Heart left ventricle (tissue), 16 donors: Measurements from ENCODE around the gene DGKG. TPM values are rescaled to one million over a fixed set of nuclear protein-coding genes. Genes with fewer than 3 reads are reported as not detected.

Experiments
- ATAC-seq, 4 donors: fragments of 200-7000 bp; cut with Tn5 transposase; one replicate each; pipeline ENCODE4 v1.9.1; 2020 to 2022; ENCODE audit warnings: moderate library complexity in 4 of 4, mild to moderate bottlenecking in 3 of 4, moderate number of reproducible peaks in 1 of 4
- DNase-seq, 5 donors: peaks; one replicate each; pipeline ENCODE4 v3.0.0-alpha.2; 2020
- H3K27ac ChIP-seq, 12 donors: fragments of 200-600 bp; sonication (generic) in 4 of 12; one replicate each; pipeline versions ENCODE4 v1.5.0 to v1.8.0; 2016 to 2022; ENCODE audit warnings: mild to moderate bottlenecking in 2 of 12
- H3K27me3 ChIP-seq, 9 donors: fragments of 200-600 bp; sonication (generic) in 2 of 9; one replicate each; pipeline versions ENCODE4 v1.5.1 to v1.8.0; 2016 to 2022; ENCODE audit warnings: mild to moderate bottlenecking in 3 of 9
- H3K36me3 ChIP-seq, 9 donors: fragments of 200-600 bp; sonication (generic) in 2 of 9; one replicate each; pipeline versions ENCODE4 v1.5.0 to v1.8.0; 2018 to 2022; ENCODE audit warnings: mild to moderate bottlenecking in 2 of 9
- H3K4me1 ChIP-seq, 12 donors: fragments of 200-600 bp; sonication (generic) in 4 of 12; one replicate each; pipeline versions ENCODE4 v1.5.0 to v1.8.0; 2016 to 2022; ENCODE audit warnings: mild to moderate bottlenecking in 3 of 12
- H3K4me3 ChIP-seq, 12 donors: fragments of 200-600 bp; sonication (generic) in 4 of 12; one replicate each; pipeline versions ENCODE4 v1.5.0 to v1.8.0; 2017 to 2022; ENCODE audit warnings: mild to moderate bottlenecking in 9 of 12, moderate library complexity in 4 of 12
- H3K9me3 ChIP-seq, 12 donors: fragments of 200-600 bp; sonication (generic) in 4 of 12; one replicate each; pipeline versions ENCODE4 v1.5.0 to v1.8.0; 2016 to 2022; ENCODE audit warnings: mild to moderate bottlenecking in 1 of 12
- CTCF ChIP-seq, 12 donors: fragments of 200-600 bp; sonication (generic) in 4 of 12; IDR thresholded peaks; one replicate each; pipeline versions ENCODE4 v1.5.0 to v1.8.0; 2018 to 2022; ENCODE audit warnings: antibody characterized with exemption in 12 of 12, mild to moderate bottlenecking in 5 of 12
- POLR2A ChIP-seq, 2 donors: fragments of 450-650 bp; IDR thresholded peaks; one replicate each; pipeline ENCODE4 v1.6.1; 2017; ENCODE audit warnings: antibody characterized with exemption in 2 of 2, mild to moderate bottlenecking in 2 of 2, moderate library complexity in 2 of 2
- WGBS, 4 donors: extraction: QIAGEN DNeasy Blood & Tissue Kit in 2 of 4; methylation state at CpG; one replicate each; pipeline versions ENCODE4 v1.1.5 to v1.1.7; 2013 to 2018; 5-methylcytosine and 5-hydroxymethylcytosine counted together
- intact Hi-C, 10 donors: fragments of 100-400 bp; cut with DNase I; formaldehyde crosslinking; loops; one replicate each; pipeline versions ENCODE4 v1.11.1 to v1.14.2; 2022
- polyA plus RNA-seq, 2 donors: library from polyadenylated mRNA; stranded (reverse); fragments of 200-250 nt; gene quantifications; one replicate each; pipeline ENCODE4 v1.2.3, GENCODE V29; 2013
- total RNA-seq, 9 donors: library from RNA; depleted of rRNA in 2 of 9; stranded (reverse); fragments of >200 nt in 2 of 9; fragmentation: NEBNext Ultra II Directional in 3 of 9; extraction: Animal tissue kit (Norgen Biotek cat#: 25700) in 3 of 9; gene quantifications; one replicate each; pipeline versions ENCODE4 v1.1.0 to v1.2.4, GENCODE V29; 2016 to 2023
- donor health status: ischemic (EF 13 %, LVEDD 7.1; RV severe dilation, severe dysfunction).
- donor health status: healthy with polysubstance abuse.
- donor health status: DM: no; HTN: yes; CAD: no.
- donor health status: DM: no; HTN: no; CAD: no.
- donor health status: ischemic (EF 25% LVEDD 6.9; RV normal size, moderate dysfunction).
- donor health status: ischemic (EF 25% LVEDD 5.7; RV mildly dilated, moderate dysfunction).
- donor health status: healthy.
- donor health status: DM: yes; HTN: yes; CAD: no.
- donor health status: ischemic (EF 35%, LVEDD 5.7; RV mildly dilated, moderate dysfunction).
- donor health status: nonischemic (EF 11% LVEDD 7.7; RV severe dilation, severe dysfunction).
- donor health status: DM: yes; HTN: yes; CAD: no.
- donor health status: PGD.
- donor health status: ischemic (EF 29% LVEDD 5.4; RV normal size, mild dysfunction).
- donor health status: nonischemic (EF 23%, LVEDD 6.1; RV moderate dilation, normal function).

Gene DGKG
- total and polyA plus RNA-seq, 11 donors = 9.0 to 59.3 (median 32.0) TPM

GRCh38 chr3:186342197-186342596 lies 19.8 kb downstream of the DGKG start:
- Histone ChIP-seq H3K27me3 (no peaks in the 10 kb centered on the region), H3K27ac (no peak overlapping the region), H3K4me1 (peaks cover 0 to 17% (median 3%) of the 10 kb centered on the region in 12 donors), H3K9me3 (no peaks in the 10 kb centered on the region), H3K4me3 (no peak overlapping the region), H3K36me3 (no peaks in the 10 kb centered on the region)
- TF ChIP-seq POLR2A (IDR thresholded peaks at IDR 0.05) (no peak), CTCF (IDR thresholded peaks at IDR 0.05) (no peak)
- ATAC-seq (peak in 3 of 4 donors; percentile 33 to 60 (median 50)), DNase-seq (no peak)
- intact Hi-C loops = no loop called here
- 62 to 66% (median 64%) methylated on average over 5 of the region's 5 CpGs for WGBS, 4 donors

GRCh38 chr3:186340204-186340603 lies 21.8 kb downstream of the DGKG start:
- Histone ChIP-seq H3K27me3 (no peaks in the 10 kb centered on the region), H3K36me3 (no peaks in the 10 kb centered on the region), H3K27ac (no peak overlapping the region), H3K4me1 (peaks cover 0 to 23% (median 5%) of the 10 kb centered on the region in 12 donors), H3K9me3 (no peaks in the 10 kb centered on the region), H3K4me3 (no peak overlapping the region)
- intact Hi-C loops = no loop called here
- TF ChIP-seq POLR2A (IDR thresholded peaks at IDR 0.05) (no peak), CTCF (IDR thresholded peaks at IDR 0.05) (no peak)
- ATAC-seq (no peak), DNase-seq (no peak)

GRCh38 chr3:186339180-186339918 lies 22.7 kb downstream of the DGKG start:
- Histone ChIP-seq H3K27me3 (no peaks in the 10 kb centered on the region), H3K4me1 (peaks cover 0 to 23% (median 5%) of the 10 kb centered on the region in 12 donors), H3K4me3 (no peak overlapping the region), H3K27ac (no peak overlapping the region), H3K36me3 (no peaks in the 10 kb centered on the region), H3K9me3 (no peaks in the 10 kb centered on the region)
- TF ChIP-seq POLR2A (IDR thresholded peaks at IDR 0.05) (no peak), CTCF (IDR thresholded peaks at IDR 0.05) (no peak)
- DNase-seq (no peak), ATAC-seq (no peak)
- intact Hi-C loops = no loop called here
- WGBS, 4 donors = 70 to 84% (median 76%) methylated on average over 4 of the region's 4 CpGs

GRCh38 chr3:186333256-186333655 lies 28.8 kb downstream of the DGKG start:
- no peaks in the 10 kb centered on the region for H3K36me3 ChIP-seq
- TF ChIP-seq POLR2A (IDR thresholded peaks at IDR 0.05) = no peak
- H3K4me3 ChIP-seq = no peak overlapping the region
- H3K27ac ChIP-seq = no peak overlapping the region
- DNase-seq (no peak), ATAC-seq (no peak)
- H3K4me1 ChIP-seq = peaks cover 0 to 28% (median 2%) of the 10 kb centered on the region in 12 donors
- H3K9me3 ChIP-seq = no peaks in the 10 kb centered on the region
- H3K27me3 ChIP-seq = no peaks in the 10 kb centered on the region
- intact Hi-C loops = no loop called here
